Fibroblast of skin of back (primary cell): ENCODE data around the gene FURIN. TPM values are rescaled to one million over a fixed set of nuclear protein-coding genes. Genes with fewer than 3 reads are reported as not detected.
"Not testable (repeated sequence)": the region's sequence is repeated elsewhere in the genome, so short reads cannot be mapped to it uniquely, and the experiment has no call there.

Experiments
- DNase-seq: peaks from one replicate; pipeline ENCODE4 v3.0.0-alpha.2; 2013
- polyA plus RNA-seq, 2 experiments: library from polyadenylated mRNA; unstranded; fragments of 120-200 nt; gene quantifications; one replicate each; pipeline ENCODE4 v1.2.1, GENCODE V29; 2013; ENCODE audit not compliant: insufficient read length in 2 of 2

Gene FURIN
- 87.9 TPM for polyA plus RNA-seq (2013, experiment 1 of 2; ENCODE audit: insufficient read length)
- 67.4 TPM for polyA plus RNA-seq (2013, experiment 2 of 2; ENCODE audit: insufficient read length)

- no peak for DNase-seq
Measured at GRCh38 chr15:90868261-90868689, at the start of gene FURIN. TSS of gene FURIN (plus strand) at chr15:90868588. CDS start at chr15:90875741, 7,153 bp downstream.

- no peak for DNase-seq
Measured at GRCh38 chr15:90819390-90819789, 49.0 kb upstream of the FURIN start.

GRCh38 chr15:90819850-90820249, 48.5 kb upstream of the FURIN start:
- no peak for DNase-seq

DNA sequence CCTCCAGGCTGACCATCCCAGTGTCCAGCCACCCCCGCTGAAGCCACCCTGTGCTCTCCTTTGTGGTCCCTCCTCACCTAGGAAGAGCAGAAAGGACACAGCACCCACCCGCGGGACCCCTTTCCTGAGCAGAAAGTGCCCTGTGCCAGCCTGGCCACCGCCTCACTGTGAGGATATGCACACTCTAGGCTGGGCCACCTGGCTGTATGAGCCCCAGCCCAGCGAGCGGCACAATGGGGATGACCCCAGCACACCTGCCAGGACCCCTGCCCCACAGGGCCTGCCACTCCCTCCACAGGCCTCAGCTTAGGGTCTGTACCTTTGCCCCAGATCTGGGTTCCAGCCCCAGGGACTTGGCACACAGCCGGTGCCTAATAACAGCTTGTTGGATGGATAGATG, 47.9 kb upstream of the FURIN start:
- no peak for DNase-seq

DNA sequence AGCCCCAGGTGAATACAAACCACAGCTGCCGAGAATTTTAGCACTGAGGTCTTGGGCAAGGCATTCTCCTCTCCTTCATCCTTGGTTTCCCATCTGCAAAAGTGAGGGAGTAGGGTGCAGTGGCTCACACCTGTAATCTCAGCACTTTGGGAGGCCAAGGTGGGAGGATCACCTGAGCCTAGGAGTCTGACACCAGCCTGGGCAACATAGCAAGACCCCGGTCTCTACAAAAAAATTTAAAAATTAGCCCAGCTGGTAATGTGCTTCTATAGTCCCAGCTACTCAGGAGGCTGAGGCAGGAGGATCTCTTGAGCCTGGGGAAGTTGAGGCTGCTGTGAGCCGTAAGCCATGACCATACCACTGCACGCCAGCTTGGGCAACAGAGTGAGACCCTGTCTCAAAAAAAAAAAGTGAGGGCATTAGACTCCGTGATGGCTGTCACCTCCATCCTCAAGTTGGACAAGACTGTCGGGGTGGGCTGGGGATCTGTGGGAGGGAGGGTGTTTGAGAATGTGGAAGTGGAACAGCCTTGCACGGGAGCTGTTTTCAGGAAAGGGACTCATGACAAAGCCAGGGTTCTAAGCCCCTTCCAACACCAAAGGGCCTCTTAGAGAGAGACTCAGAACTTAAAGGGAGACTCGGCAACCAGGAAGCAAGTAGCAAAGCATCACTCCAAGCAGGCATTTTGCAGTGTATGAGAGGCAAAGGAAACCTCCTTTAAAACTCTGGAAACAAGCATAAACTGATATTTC, 46.0 kb upstream of the FURIN start:
- no peak for DNase-seq

DNA sequence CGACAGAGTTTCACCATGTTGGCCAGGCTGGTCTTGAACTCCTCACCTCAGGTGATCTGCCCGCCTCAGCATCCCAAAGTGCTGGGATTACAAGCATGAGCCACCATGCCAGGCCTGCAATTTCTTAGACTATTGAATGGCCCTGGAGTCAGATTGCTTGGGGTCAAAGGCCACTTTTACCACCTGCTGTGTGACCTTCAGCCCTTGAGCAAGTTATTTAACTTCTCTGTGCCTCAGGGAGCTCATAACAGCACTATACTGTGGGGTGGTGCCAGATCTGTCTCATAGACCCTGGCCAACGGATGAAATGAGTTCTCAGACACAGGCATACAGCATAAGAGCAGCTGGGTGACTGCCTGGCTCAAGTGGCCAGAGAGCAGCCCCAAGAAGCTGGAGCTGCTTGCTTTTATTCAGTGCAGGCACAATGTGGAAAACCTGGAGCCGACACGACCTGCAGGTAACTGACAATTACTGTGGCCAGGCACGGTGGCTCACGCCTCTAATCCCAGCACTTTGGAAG, 44.9 kb upstream of the FURIN start:
- no peak for DNase-seq

- not testable (repeated sequence) for DNase-seq
Measured at GRCh38 chr15:90825115-90825899, 43.1 kb upstream of the FURIN start.

DNA sequence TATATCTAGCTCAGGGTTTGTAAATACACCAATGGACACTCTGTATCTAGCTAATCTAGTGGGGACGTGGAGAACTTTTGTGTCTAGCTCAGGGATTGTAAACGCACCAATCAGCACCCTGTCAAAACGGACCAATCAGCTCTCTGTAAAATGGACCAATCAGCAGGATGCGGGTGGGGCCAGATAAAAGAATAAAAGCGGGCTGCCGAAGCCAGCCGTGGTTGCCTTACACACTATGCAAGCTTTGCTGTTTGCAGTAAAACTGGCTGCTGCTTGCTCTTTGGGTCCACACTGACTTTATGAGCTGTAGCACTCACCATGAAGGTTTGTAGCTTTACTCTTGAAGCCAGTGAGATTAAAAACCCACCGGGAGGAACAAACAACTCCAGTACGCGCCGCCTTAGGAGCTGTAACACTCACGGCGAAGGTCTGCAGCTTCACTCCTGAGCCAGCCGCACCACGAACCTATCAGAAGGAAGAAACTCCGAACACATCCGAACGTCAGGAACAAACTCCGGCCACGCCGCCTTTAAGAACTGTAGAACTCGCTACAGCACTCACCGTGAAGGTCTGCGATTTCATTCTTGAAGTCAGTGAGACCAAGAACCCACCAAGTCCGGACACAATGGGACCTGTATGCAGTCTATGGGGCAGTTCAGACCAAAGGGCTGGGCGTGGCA, 42.0 kb upstream of the FURIN start:
- DNase-seq = not testable (repeated sequence)

DNA sequence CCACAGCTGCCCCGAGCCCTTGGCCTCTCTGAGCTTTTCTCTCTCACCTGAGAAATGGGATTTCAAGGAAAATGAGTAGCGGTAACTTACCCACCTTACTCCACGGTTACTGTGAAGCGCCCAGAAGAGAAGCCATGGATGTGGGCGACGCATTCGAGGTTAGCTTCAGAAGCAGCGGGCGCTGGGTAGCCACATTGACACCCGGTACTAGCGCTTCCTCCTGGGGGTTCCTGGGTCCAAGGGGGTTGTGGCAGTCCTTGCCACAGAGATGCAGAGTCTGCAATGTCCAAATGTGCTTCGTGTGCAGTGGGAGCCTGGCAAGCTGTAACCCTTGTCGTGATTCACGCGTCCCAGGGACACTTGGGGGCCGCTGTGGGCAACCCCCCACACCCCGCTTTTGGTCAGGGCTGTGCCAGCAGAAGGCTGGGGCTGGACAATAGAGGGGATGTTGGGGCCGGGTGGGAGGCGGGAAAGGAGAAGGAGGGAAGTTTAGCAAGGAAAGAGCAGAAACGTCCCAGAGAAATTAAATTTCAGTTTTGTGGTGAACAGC, 41.4 kb upstream of the FURIN start:
- no peak for DNase-seq

GRCh38 chr15:90828111-90828510, 40.3 kb upstream of the FURIN start:
- DNase-seq = no peak

DNA sequence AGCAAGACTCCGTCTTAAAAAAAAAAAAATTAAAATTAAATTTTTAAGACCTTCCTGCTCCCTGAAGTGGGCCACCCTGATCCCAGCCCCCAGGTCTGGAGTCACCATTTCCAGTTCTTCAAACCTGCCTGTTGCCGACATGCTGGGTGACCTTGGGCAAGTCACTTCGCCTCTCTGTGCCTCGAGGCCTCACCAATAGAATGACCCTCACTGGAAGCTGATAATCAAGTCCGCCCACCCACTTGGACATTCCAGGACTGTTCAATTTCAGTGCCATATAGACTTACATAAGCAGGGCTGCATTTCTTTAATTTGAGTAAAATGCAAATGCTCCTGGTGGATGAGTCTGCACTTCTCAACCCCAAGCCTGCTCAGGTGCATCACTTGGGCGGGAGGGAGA, 39.3 kb upstream of the FURIN start:
- DNase-seq = no peak

DNA sequence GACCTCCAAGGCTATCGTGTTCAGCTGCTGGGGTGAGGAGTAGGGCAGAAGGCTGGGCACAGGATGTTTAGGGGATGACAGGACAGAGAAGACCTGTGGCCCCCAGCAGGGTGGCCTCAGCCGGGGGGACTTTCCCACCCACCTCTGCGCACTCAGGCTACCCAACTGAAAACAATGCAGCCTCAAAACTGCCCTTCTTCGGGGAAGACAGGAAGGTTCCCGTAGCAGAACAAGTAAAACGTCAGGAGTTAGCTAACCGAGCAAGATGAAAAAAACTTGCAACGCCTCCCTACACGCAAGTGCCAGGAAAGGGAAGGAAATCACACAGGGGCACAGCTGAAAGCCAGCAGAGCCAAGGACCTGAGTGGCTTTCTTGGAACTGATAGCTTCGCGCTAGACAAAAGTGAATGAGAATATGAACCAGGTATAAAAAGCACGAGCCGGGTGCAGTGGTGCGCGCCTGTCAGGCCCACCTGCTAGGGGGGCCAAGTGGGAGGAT, 38.4 kb upstream of the FURIN start:
- no peak for DNase-seq

- DNase-seq = no peak
Measured at GRCh38 chr15:90834626-90835025, 33.8 kb upstream of the FURIN start.

GRCh38 chr15:90836296-90836871, 32.0 kb upstream of the FURIN start:
- DNase-seq = peak; percentile 82

DNA sequence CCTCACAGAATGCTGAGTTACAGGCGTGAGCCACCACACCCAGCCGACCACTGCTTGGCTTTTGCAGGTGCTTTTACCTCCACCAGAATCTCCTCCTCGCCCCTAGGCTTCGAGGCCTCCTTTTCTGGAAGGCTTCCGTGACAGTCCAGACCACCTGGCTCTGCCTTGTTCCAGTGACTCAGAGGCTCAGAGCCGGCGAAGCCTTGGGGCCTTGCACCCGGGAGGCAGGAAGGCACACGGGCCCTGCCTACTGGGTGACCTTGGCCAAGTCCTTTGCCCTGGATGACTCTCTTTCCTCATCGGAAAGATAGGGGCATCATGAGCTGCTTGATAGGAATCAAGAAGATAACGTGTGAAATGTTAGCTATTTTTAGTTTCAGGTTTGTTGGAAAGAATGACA, 31.3 kb upstream of the FURIN start:
- no peak for DNase-seq

- DNase-seq = no peak
Measured at GRCh38 chr15:90838139-90838538, 30.2 kb upstream of the FURIN start.

DNA sequence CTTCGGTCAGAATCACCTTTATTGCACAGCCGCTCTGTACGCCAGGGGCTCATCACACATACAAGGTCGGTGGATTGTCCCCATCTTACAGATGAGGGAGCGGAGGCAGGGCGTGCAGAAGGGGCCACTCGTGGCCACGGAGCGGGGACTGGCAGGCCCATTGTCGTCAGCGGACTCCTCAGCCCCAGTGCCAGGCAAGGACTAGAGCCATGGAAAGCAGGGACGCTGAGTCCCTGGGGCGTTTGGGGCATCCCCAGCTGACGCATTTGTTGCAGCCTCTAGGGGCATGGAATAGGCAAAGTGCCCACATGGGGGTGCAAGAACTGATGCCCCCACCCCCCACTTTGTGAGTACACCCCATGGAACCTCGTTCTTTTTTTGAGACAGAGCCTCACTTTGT, 29.8 kb upstream of the FURIN start:
- DNase-seq = no peak

DNA sequence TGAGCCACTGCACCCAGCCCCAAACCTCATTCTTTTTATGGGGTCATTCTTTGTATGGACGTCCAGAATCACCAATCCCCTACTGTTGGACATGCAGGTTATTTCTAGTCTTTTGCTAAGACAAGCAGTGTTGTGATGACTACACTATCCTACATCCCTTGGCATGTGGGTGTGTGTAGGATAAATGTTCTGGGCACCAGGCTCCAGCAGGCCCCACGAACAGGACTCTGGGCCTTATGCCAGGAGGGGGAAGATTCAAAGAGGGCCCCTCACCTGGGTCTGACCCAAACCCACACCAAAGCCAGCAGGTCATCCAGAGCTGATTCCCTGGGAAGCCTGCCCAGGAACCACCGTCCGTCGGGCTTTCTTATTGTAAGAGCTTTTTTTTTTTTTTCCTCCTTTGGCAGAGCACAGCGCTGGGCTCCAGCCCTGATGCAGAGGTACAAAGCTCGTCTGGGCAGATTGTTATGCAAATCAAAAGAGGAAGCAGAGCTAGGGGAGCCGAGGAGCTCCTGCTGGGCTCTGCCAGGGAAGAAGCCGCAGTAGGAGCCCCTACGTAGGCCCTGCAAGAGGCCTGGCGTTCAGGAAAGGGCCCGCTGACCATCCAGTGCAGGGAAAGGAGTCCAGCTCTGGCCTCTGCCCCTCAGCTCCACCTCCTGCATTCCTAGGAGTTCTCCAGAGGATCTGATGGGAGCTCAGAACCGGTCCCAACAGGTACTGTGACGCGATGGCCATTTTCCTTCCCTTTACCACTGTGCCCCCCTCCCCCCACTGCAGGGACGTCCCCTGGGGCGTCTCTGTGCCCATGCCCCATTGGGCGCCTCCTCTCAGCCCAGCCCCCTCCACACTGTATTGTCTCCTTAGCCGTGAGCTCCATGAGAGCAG, 29.0 kb upstream of the FURIN start:
- no peak for DNase-seq

DNA sequence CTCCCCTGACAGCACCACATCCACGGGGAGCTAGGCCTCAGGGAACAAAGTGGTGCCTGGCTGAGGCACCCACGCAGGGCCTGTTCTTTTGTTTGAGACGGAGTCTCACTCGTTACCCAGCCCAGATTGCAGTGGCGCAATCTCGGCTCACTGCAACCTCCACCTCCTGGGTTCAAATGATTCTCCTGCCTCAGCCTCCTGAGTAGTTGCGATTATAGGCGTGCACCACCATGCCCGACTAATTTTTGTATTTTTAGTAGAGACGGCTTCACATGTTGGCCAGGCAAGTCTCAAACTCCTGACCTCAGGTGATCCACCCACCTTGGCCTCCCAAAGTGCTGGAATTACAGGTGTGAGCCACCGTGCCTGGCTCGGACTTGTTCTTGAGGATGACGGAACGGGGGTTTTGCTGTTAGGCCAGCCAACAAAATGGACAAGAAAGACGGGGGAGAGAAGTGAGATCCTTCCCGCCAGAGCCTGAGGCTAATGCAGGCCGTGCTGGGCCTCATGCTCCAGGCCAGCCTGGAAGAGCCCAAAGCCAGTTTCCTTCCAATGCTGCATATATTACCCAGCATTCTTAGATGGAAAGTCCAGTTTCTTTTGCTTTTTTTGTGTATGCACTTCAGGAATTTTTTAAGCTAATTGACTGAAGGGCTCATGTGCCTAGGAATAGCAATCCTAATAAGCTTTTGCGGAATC, 28.1 kb upstream of the FURIN start:
- DNase-seq = no peak

DNA sequence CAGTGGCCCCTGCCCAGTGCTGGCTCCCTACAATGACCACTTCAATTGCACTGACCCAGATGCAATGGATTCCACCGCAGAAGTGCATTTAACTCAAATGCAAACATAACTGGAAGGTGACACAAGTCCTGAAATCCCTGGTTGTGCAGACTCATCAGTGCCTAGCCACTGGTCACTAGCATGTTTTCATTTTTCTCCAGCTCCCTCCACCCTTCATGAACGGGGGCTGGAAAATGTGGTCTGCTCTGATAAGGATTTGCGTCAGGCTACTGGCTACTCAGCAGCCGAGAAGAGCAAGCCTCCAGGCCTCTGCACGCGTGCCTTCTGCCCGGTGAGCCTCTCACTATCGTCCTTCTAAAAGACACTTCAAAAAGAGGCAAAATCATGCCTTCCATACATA, 27.4 kb upstream of the FURIN start:
- no peak for DNase-seq
